Aortic smooth muscle cell (primary cell): ENCODE data around the gene PRG2. TPM values are rescaled to one million over a fixed set of nuclear protein-coding genes. Genes with fewer than 3 reads are reported as not detected.

Experiments
- total RNA-seq: library from RNA; depleted of rRNA; stranded (reverse); fragments of >200 nt; gene quantifications from 2 replicates; pipeline ENCODE4 v1.2.3, GENCODE V29; 2014

The PRG2 gene, protein sequence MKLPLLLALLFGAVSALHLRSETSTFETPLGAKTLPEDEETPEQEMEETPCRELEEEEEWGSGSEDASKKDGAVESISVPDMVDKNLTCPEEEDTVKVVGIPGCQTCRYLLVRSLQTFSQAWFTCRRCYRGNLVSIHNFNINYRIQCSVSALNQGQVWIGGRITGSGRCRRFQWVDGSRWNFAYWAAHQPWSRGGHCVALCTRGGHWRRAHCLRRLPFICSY
- not detected in 2 replicates for total RNA-seq

DNA sequence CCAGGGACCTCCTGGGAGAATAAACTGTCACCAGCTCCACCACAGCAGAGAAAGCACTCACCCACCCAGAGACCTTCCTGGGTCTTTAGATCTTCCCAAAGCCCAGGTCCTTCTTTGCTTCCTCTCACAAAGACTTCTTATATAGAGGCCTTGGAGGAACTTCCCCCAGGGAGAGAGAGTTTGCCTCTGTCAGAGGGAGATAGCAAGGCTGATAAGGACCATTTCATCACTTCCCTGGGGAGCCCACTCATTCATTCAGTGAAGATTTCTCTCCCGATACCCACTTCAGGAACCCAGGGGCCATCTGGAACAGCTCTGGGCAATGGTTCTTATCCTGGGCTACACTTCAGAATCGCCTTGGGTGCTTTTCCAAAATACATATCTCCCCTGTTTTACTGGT lies at the start of gene PRG2:
PRG2 (minus strand) TSS at position 116 of the 400 bp plus-strand sequence. CDS start 706 bp downstream, outside the sequence.

DNA sequence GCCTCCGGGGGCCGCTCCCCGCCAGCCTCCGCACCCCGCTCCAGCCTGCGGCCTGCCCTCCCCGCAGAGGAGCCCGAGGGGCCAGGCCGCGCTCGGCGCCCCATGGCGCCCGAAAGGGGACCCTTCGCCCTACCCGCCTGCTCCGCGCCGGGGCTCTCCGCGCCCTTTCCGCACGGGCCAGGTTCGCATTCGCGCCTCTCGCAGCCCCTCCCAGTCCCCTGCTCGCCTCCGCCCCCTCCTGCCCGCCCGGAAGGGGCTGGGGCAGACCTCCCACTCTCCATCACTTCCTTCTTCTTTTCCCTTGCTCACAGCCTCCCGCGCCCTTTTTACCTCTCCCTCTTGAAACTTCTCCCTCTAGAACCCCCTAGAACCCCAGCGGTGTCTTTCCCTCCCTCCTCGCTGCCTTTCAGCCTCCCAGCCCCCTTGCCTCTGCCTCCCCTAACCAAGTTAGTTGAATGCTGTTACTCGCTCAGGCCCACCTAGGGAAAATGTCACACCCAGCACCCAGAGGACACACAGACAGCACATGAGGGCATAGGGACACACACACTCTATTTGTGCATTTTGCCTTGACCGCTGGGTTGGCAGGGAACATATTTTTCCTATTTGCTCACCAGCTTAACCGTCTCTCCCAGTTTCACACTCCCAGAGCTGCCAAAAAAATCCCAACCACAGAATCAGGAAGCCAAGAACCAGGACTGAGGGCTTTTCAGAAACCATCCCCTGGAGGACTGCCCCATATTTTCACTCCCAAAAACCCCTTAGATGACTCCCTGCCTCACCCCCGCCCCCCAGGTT lies 36.7 kb upstream of the PRG2 start, which contains the start of gene SLC43A3:
SLC43A3 (minus strand) TSS at position 193 of the 798 bp plus-strand sequence. CDS start 949 bp downstream, outside the sequence.

DNA sequence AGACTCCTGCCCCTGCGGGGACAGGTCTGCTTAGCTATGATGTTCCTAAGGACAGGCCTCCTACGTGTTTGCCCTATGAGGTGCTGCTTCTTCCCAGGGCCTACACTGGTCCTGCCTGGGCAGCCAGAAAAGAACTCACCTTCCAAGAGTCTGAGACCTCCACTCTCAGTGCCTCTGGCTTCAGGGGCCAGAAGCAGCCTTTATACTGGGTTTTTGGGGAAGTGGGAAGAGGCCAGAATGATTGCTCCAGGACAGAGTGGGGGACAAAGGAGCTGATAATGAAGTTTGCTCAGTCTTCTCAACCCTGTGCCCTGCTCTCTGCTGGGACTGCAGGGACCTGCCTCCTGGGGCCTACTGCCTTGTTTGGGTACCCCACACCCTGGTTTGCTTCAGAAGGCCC lies 9.5 kb downstream of the PRG2 start, which contains the start of gene PRG3:
PRG3 (minus strand) TSS at position 176 of the 400 bp plus-strand sequence. CDS start 442 bp downstream, outside the sequence.

DNA sequence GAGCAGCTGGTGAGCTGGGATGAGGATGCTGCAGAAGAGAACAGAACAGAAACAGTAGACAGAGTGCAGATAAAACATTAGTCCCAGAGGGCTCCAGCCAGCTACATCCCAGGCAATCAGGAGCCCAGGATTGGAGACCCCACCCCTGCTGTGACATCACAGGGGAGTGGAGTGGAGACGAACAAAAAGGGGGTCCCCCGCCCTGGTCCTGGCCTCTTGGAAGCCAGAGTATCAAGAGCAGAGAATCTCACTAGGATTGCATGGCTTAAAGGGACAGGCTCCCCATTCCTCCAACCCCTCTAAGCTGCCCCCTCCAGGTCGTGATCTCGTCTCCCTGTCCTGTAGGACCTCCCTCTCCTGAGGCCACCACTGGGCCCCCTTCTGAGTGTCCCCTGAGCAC lies 52.3 kb downstream of the PRG2 start, which contains the start of gene P2RX3:
P2RX3 (plus strand) TSS at position 211 of the 400 bp plus-strand sequence. CDS start 199 bp downstream, outside the sequence.

Other genes starting within 250 kb of the PRG2 start
- gene LRRC55, start 208.7 kb downstream of the PRG2 start, total RNA-seq, result not detected in 2 replicates
- 0.19 and 0.66 TPM in 2 replicates for gene APLNR, start 153.4 kb downstream of the PRG2 start, total RNA-seq
- gene TNKS1BP1, start 65.7 kb downstream of the PRG2 start, total RNA-seq, result 57.5 and 73.6 TPM in 2 replicates
- 63.7 and 83.0 TPM in 2 replicates for gene SSRP1, start 54.8 kb downstream of the PRG2 start, total RNA-seq
- not detected in 2 replicates for gene P2RX3, start 52.3 kb downstream of the PRG2 start, total RNA-seq
- gene PRG3, start 9.5 kb downstream of the PRG2 start, total RNA-seq, result not detected in 2 replicates
- gene SLC43A3, start 36.5 kb upstream of the PRG2 start, total RNA-seq, result 10.3 and 16.4 TPM in 2 replicates
- gene RTN4RL2, start 69.9 kb upstream of the PRG2 start, total RNA-seq, result not detected in 2 replicates
- gene SLC43A1, start 125.1 kb upstream of the PRG2 start, total RNA-seq, result 6.2 and 8.3 TPM in 2 replicates
- gene TIMM10, start 140.1 kb upstream of the PRG2 start, total RNA-seq, result 50.9 and 68.6 TPM in 2 replicates
- not detected in 2 replicates for gene SMTNL1, start 146.9 kb upstream of the PRG2 start, total RNA-seq
- 44.3 and 44.8 TPM in 2 replicates for gene UBE2L6, start 177.0 kb upstream of the PRG2 start, total RNA-seq
- 6.3 and 9.5 TPM in 2 replicates for gene SERPING1, start 207.0 kb upstream of the PRG2 start, total RNA-seq